K562 (cell line): ENCODE measurements around the gene RTL1. TPM values are rescaled to one million over a fixed set of nuclear protein-coding genes. Genes with fewer than 3 reads are reported as not detected.

Experiments
- ATAC-seq: fragments of 200-7000 bp; cut with Tn5 transposase; 3 replicates; pipeline ENCODE4 v1.9.1; 2020; ENCODE audit warnings: moderate library complexity
- BruUV-seq: library from RNA; stranded (reverse); fragments of 400-500 nt; replicated peaks from 2 replicates; lab custom pipeline; 2021; lab: Mats Ljungman, UMichigan
- CTCF ChIA-PET: fragments of 300-600 bp; formaldehyde crosslinking; extraction: SDS; loops from one replicate; lab custom pipeline; 2021; ENCODE audit warnings: low intra/inter-chr PET ratio; lab: Yijun Ruan, JAX
- POLR2A ChIA-PET: fragments of 300-600, 350-650 bp; sonication (Branson Sonifier 250); formaldehyde crosslinking; extraction: SDS; loops from one replicate; lab custom pipeline; 2021; ENCODE audit warnings: antibody characterized with exemption, inconsistent platforms; lab: Yijun Ruan, JAX
- DNase-seq, 4 experiments: peaks; one replicate each; pipeline versions ENCODE4 v3.0.0 to v3.0.0-alpha.2; 2011 to 2018; ENCODE audit warnings: low spot score in 3 of 4, mixed read lengths in 3 of 4; ENCODE audit errors: extremely low read depth in 1 of 4
- FAIRE-seq: peaks from 2 replicates; lab custom pipeline; 2011; peaks lifted over from hg19 to GRCh38; lab: Jason Lieb, UNC
- H2AFZ ChIP-seq: 2 replicates; pipeline ENCODE4 v1.6.0; 2011; ENCODE audit warnings: low read depth, low read length, control low read depth, inconsistent platforms
- H3K27ac ChIP-seq: fragments of 200-600 bp; 3 replicates; pipeline ENCODE4 v1.8.0; 2011; ENCODE audit warnings: low read depth, mild to moderate bottlenecking, control low read depth, inconsistent platforms, low read length, moderate library complexity, mixed read lengths; ENCODE audit errors: extremely low read depth
- H3K27me3 ChIP-seq, 2 experiments: fragments of 300-600 bp in 1 of 2; 2 replicates in 1 of 2; 3 replicates in 1 of 2; pipeline versions ENCODE4 v1.6.0 to v1.8.0; 2011; ENCODE audit warnings: inconsistent platforms in 2 of 2, low read length in 2 of 2, mild to moderate bottlenecking in 1 of 2, mixed read lengths in 1 of 2, moderate library complexity in 1 of 2; ENCODE audit not compliant: control insufficient read depth in 2 of 2, insufficient read depth in 2 of 2
- H3K36me3 ChIP-seq: fragments of 300-600 bp; 3 replicates; pipeline ENCODE4 v1.8.0; 2011; ENCODE audit warnings: mild to moderate bottlenecking, low read length, inconsistent platforms; ENCODE audit not compliant: control insufficient read depth, insufficient read depth
- H3K4me1 ChIP-seq, 2 experiments: fragments of 200-600 bp in 1 of 2; replicated peaks in 1 of 2; 2 replicates in 1 of 2; 3 replicates in 1 of 2; pipeline versions ENCODE4 v1.5.1 to v1.8.0; 2011; ENCODE audit warnings: inconsistent platforms in 2 of 2, low read length in 2 of 2, mild to moderate bottlenecking in 1 of 2, mixed read lengths in 1 of 2, moderate library complexity in 1 of 2; ENCODE audit not compliant: control insufficient read depth in 2 of 2, insufficient read depth in 2 of 2
- H3K4me2 ChIP-seq: 2 replicates; pipeline ENCODE4 v1.6.1; 2011; ENCODE audit warnings: low read length, control low read depth, inconsistent platforms, mixed read lengths; ENCODE audit not compliant: insufficient read depth
- H3K4me3 ChIP-seq: fragments of 200-600 bp; sonication (generic), shearing (Covaris generic); 2 replicates; pipeline ENCODE4 v1.5.1; 2016; ENCODE audit warnings: control low read depth, inconsistent platforms
- H3K79me2 ChIP-seq: fragments of 200-600 bp; 3 replicates; pipeline ENCODE4 v1.8.0; 2011; ENCODE audit warnings: low read length, inconsistent platforms; ENCODE audit not compliant: control insufficient read depth, insufficient read depth
- H3K9ac ChIP-seq, 2 experiments: 2 replicates each; pipeline versions ENCODE4 v1.6.0 to v1.6.1; 2011; ENCODE audit warnings: low read depth in 2 of 2, low read length in 2 of 2, control low read depth in 1 of 2, inconsistent platforms in 1 of 2, mild to moderate bottlenecking in 1 of 2, mixed read lengths in 1 of 2; ENCODE audit not compliant: insufficient read depth in 1 of 2
- H3K9me1 ChIP-seq: one replicate; pipeline ENCODE4 v1.6.0; 2011; ENCODE audit warnings: inconsistent platforms, mild to moderate bottlenecking, low read length, moderate library complexity; ENCODE audit not compliant: control insufficient read depth, insufficient read depth
- H3K9me3 ChIP-seq: replicated peaks from 2 replicates; pipeline ENCODE4 v1.5.1; 2011; ENCODE audit warnings: low read depth, low read length, inconsistent platforms; ENCODE audit not compliant: control insufficient read depth, insufficient read depth
- H4K20me1 ChIP-seq: replicated peaks from 2 replicates; pipeline ENCODE4 v1.6.1; 2011; ENCODE audit warnings: low read length, inconsistent platforms, mixed read lengths; ENCODE audit not compliant: control insufficient read depth, insufficient read depth
- BRF1 ChIP-seq: IDR thresholded peaks from 3 replicates; pipeline ENCODE4 v1.6.1; 2011; ENCODE audit warnings: borderline replicate concordance, mild to moderate bottlenecking; ENCODE audit not compliant: insufficient read length; ENCODE audit errors: extremely low read depth
- LARP7 ChIP-seq: fragments of 450-650 bp; IDR thresholded peaks from 2 replicates; pipeline ENCODE4 v1.6.1; 2016
- MED1 ChIP-seq: sonication (generic); formaldehyde crosslinking; IDR thresholded peaks from 2 replicates; pipeline ENCODE4 v1.8.1; 2023; ENCODE audit warnings: missing genetic modification reagents, borderline replicate concordance
- MGA ChIP-seq: fragments of 450-650 bp; IDR thresholded peaks from 2 replicates; pipeline ENCODE4 v1.6.1; 2016; ENCODE audit warnings: mild to moderate bottlenecking, moderate library complexity
- RBM22 ChIP-seq: fragments of 200-400 bp; formaldehyde crosslinking; IDR thresholded peaks from 2 replicates; pipeline ENCODE4 v1.6.1; 2018; ENCODE audit warnings: low read length, low read depth; ENCODE audit not compliant: poor library complexity, severe bottlenecking
- ZKSCAN8 ChIP-seq: fragments of 200-800 bp; sonication (Bioruptor generic); IDR thresholded peaks from 2 replicates; pipeline ENCODE4 v1.6.1; 2016; ENCODE audit warnings: missing genetic modification characterization, missing compliant biosample characterization
- ZNF79 ChIP-seq: fragments of 250-450 bp; sonication (Bioruptor Pico); IDR thresholded peaks from 2 replicates; pipeline ENCODE4 v1.4.0; 2020; ENCODE audit warnings: low read depth, mild to moderate bottlenecking, moderate library complexity
- WGBS: fragments of 100-300 bp; shearing (Covaris generic); methylation state at CpG from one replicate; pipeline ENCODE4 v1.1.6; 2016; ENCODE audit warnings: low coverage, mixed read lengths; ENCODE audit not compliant: insufficient coverage; ENCODE audit errors: missing lambda C conversion rate; 5-methylcytosine and 5-hydroxymethylcytosine counted together
- in situ Hi-C: fragments of 300-500 bp; cut with MboI; formaldehyde crosslinking; loops from 4 replicates; pipeline ENCODE4 v1.15.0; 2018; ENCODE audit warnings: inconsistent platforms, mixed read lengths
- intact Hi-C: fragments of 100-400 bp; cut with micrococcal nuclease; formaldehyde crosslinking; loops from 2 replicates; pipeline ENCODE4 v1.14.2; 2022
- polyA plus RNA-seq, 8 experiments: library from polyadenylated mRNA; depleted of rRNA in 4 of 8; stranded (reverse) in 5 of 8; unstranded in 3 of 8; fragments of >200 nt; fragmentation: Nextera tagmentation in 2 of 8; fragmentation: Illumina TruSeq in 1 of 8; extraction: Ambion mirVana in 2 of 8; extraction: Trizol in 1 of 8; gene quantifications; 2 replicates each; pipeline versions ENCODE4 v1.2.1 to v1.2.3, GENCODE V29; 2011 to 2014; ENCODE audit warnings: inconsistent platforms in 1 of 8, missing spikeins in 1 of 8
- total RNA-seq, 7 experiments: library from RNA; depleted of rRNA in 6 of 7; stranded (reverse); fragments of >200 nt in 6 of 7; fragmentation: Illumina TruSeq in 2 of 7; extraction: Trizol in 2 of 7; gene quantifications; 2 replicates each; pipeline versions ENCODE4 v1.2.1 to v1.2.3, GENCODE V29; 2011 to 2021; ENCODE audit warnings: low replicate concordance in 1 of 7

Gene RTL1
- total and polyA plus RNA-seq, 9 of the 15 experiments (the other 6 are each of a cell fraction or from before 2014, with no cell fraction given), result not detected

GRCh38 chr14:100901391-100902183 is 1.9 kb downstream of the RTL1 start:
- Histone ChIP-seq H3K36me3 (no peaks in the 10 kb centered on the region), H2AFZ (no peak overlapping the region), H3K27ac (no peak overlapping the region), H3K27me3 (0 out of 5 replicates have a peak, but pooled peaks cover 0 to 4% of the 10 kb centered on the region in 2 experiments), H3K4me2 (no peak overlapping the region), H3K4me3 (no peak overlapping the region), H3K9me3 (no peaks in the 10 kb centered on the region), H3K4me1 (peaks cover 13 to 38% of the 10 kb centered on the region in 2 experiments), H3K9ac (peak overlapping the region in 1 of 2 experiments; percentile 26; a peak in 2 of 4 replicates), H3K9me1 (no peaks in the 10 kb centered on the region), H3K79me2 (no peaks in the 10 kb centered on the region), H4K20me1 (no peaks in the 10 kb centered on the region)
- FAIRE-seq, result no peak
- no TSS peak for BruUV-seq
- DNase-seq, result no peak
- intact Hi-C loops (loop anchor here (5.0 to 10.0 kb wide), 4 partner anchors 183 to 726 kb away; no protein-coding TSS in a partner anchor), in situ Hi-C loops (loop anchor here (25.0 kb wide), 1 partner anchor 736 kb away; no protein-coding TSS in a partner anchor)
- no peak for ATAC-seq
- WGBS, result 43% methylated on average over 9 of the region's 12 CpGs
- POLR2A ChIA-PET, result interaction anchor here (0.5 to 0.9 kb wide), 4 partner anchors 170 to 474 kb away, joined by 3 read pairs; no protein-coding TSS in a partner anchor
- CTCF ChIA-PET, result interaction anchor here (2.0 to 2.8 kb wide), 2 partner anchors 50 to 517 kb away, joined by 13 to 14 read pairs; no protein-coding TSS in a partner anchor
- TF ChIP-seq MED1 (no peak), ZKSCAN8 (CRISPR knock-in tag) (no peak), LARP7 (no peak), MGA (no peak), ZNF79 (no peak), RBM22 (no peak), BRF1 (no peak)
